ENCODE measurements around the gene SLC4A11. TPM values are rescaled to one million over a fixed set of nuclear protein-coding genes. Genes with fewer than 3 reads are reported as not detected.

SLC4A11 gene
- total RNA-seq, 2 donors from 2014 or later, result 3.8 to 12.4 TPM

GRCh38 chr20:3282271-3283221 is 43.6 kb upstream of the SLC4A11 start:
- 84 to 93% methylated on average over 4 to 6 of the region's 6 CpGs for WGBS, 2 experiments (ENCODE audit: insufficient coverage in 1 of 2, insufficient read length in 1 of 2)
- peak overlapping the region; percentile 84 for H3K27ac Mint-ChIP-seq
- peak; percentile 75 for DNase-seq

GRCh38 chr20:3281437-3281836 is 42.4 kb upstream of the SLC4A11 start:
- Mint-ChIP-seq H3K27ac (no peak overlapping the region), H3K4me1 (peaks cover 6% of the 10 kb centered on the region), H3K36me3 (ENCODE audit: low read depth) (peaks cover 42% of the 10 kb centered on the region), H3K9me3 (no peaks in the 10 kb centered on the region), H3K27me3 (ENCODE audit: insufficient read depth) (no peaks in the 10 kb centered on the region), H3K4me3 (no peak overlapping the region)
- no peak overlapping the region for H3K9ac ChIP-seq (ENCODE audit: extremely low read depth, low read length, poor library complexity, severe bottlenecking)
- peaks cover 36% of the 10 kb centered on the region for H3K36me3 ChIP-seq (ENCODE audit: control insufficient read depth, insufficient read depth, low read length)
- TF ChIP-seq CTCF (conservative IDR thresholded peaks at IDR 0.05), result no peak
- no peak overlapping the region for H3K4me3 ChIP-seq (ENCODE audit: low read length)
- no peak for DNase-seq
- H3K27ac ChIP-seq (ENCODE audit: low read depth, low read length), result no peak overlapping the region
- H3K4me1 ChIP-seq (ENCODE audit: control insufficient read depth, insufficient read depth, low read length), result peaks cover 5% of the 10 kb centered on the region
- no peaks in the 10 kb centered on the region for H3K9me3 ChIP-seq (ENCODE audit: control insufficient read depth, low read length)
- no peaks in the 10 kb centered on the region for H3K27me3 ChIP-seq (ENCODE audit: control insufficient read depth, insufficient read depth, low read length, poor library complexity, severe bottlenecking)

More at GRCh38 chr20:3282271-3283221, 43.6 kb upstream of the SLC4A11 start:
- Mint-ChIP-seq H3K9me3 (no peaks in the 10 kb centered on the region), H3K4me1 (peaks cover 4% of the 10 kb centered on the region), H3K36me3 (ENCODE audit: low read depth) (peaks cover 42% of the 10 kb centered on the region), H3K27me3 (ENCODE audit: insufficient read depth) (no peaks in the 10 kb centered on the region), H3K4me3 (no peak overlapping the region)
- H3K9ac ChIP-seq (ENCODE audit: extremely low read depth, low read length, poor library complexity, severe bottlenecking), result no peak overlapping the region
- H3K4me1 ChIP-seq (ENCODE audit: control insufficient read depth, insufficient read depth, low read length), result peaks cover 2% of the 10 kb centered on the region
- no peaks in the 10 kb centered on the region for H3K27me3 ChIP-seq (ENCODE audit: control insufficient read depth, insufficient read depth, low read length, poor library complexity, severe bottlenecking)
- TF ChIP-seq CTCF (conservative IDR thresholded peaks at IDR 0.05), result no peak
- H3K36me3 ChIP-seq (ENCODE audit: control insufficient read depth, insufficient read depth, low read length), result peaks cover 40% of the 10 kb centered on the region
- H3K4me3 ChIP-seq (ENCODE audit: low read length), result no peak overlapping the region
- no peak overlapping the region for H3K27ac ChIP-seq (ENCODE audit: low read depth, low read length)
- no peaks in the 10 kb centered on the region for H3K9me3 ChIP-seq (ENCODE audit: control insufficient read depth, low read length)

- H3K36me3 ChIP-seq (ENCODE audit: control insufficient read depth, insufficient read depth, low read length), result peaks cover 42% of the 10 kb centered on the region
- WGBS, 2 experiments (ENCODE audit: insufficient coverage in 1 of 2, insufficient read length in 1 of 2), result 91% methylated on average over 1 of the region's 1 CpG; no CpG with 5 or more reads in 1 of the 2 experiments
- Mint-ChIP-seq H3K27ac (no peak overlapping the region), H3K4me1 (peaks cover 21% of the 10 kb centered on the region), H3K9me3 (no peaks in the 10 kb centered on the region), H3K27me3 (ENCODE audit: insufficient read depth) (no peaks in the 10 kb centered on the region), H3K4me3 (no peak overlapping the region), H3K36me3 (ENCODE audit: low read depth) (peaks cover 32% of the 10 kb centered on the region)
- DNase-seq, result no peak
- TF ChIP-seq CTCF (conservative IDR thresholded peaks at IDR 0.05), result no peak
- H3K27ac ChIP-seq (ENCODE audit: low read depth, low read length), result no peak overlapping the region
- H3K4me3 ChIP-seq (ENCODE audit: low read length), result no peak overlapping the region
- no peaks in the 10 kb centered on the region for H3K27me3 ChIP-seq (ENCODE audit: control insufficient read depth, insufficient read depth, low read length, poor library complexity, severe bottlenecking)
- H3K4me1 ChIP-seq (ENCODE audit: control insufficient read depth, insufficient read depth, low read length), result peaks cover 5% of the 10 kb centered on the region
- no peak overlapping the region for H3K9ac ChIP-seq (ENCODE audit: extremely low read depth, low read length, poor library complexity, severe bottlenecking)
- no peaks in the 10 kb centered on the region for H3K9me3 ChIP-seq (ENCODE audit: control insufficient read depth, low read length)
These were observed 40.8 kb upstream of the SLC4A11 start for GRCh38 chr20:3279761-3280160.

Data from endodermal cell (in vitro differentiated cells).